ENCODE data around the gene LIPT1.
"Not testable (repeated sequence)": the region's sequence is repeated elsewhere in the genome, so short reads cannot be mapped to it uniquely, and the experiment has no call there.

LIPT1 gene

GRCh38 chr2:99192364-99192763 is 37.6 kb downstream of the LIPT1 start:
- ATAC-seq: not testable (repeated sequence)
- TF ChIP-seq ZNF8 (CRISPR knock-in tag; IDR thresholded peaks at IDR 0.05): peak; percentile 66

DNA sequence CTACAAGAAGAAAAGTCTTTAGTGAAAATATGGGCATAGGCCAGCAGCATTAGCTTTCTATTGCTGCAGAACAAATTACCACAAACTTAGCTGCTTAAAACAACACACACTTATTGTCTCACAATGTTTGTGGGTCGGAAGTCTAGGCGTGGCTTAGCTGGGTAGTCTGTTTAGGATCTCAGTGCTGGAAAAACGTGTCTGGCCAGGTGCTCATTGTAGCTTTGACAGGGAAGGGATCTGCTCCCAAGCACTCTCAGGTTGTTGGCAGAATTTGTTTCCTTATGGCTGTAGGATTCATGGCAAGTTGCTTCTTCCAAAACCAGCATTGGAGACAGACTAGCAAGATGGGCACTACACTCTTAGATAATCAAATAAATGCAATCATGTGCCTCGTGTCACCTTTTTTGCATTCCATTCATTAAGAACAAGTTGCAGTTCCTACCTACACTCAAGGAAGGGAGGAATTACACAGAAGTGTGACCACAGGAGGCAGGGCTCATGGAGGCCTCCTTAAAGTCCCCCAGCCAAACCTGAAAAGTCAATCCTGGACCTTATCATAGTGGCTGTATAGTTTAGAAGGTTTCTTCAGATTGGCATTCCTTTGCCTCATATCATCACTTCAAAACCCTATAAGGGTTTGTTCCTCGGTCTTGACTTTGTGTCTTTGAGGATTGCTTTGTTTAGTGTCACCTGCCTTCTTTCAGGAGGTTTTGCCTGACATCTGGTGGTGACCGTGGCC is 43.5 kb downstream of the LIPT1 start:
- no peak for TF ChIP-seq ESRRG (CRISPR knock-in tag; IDR thresholded peaks at IDR 0.05)
- no peak for TF ChIP-seq POU6F1 (CRISPR knock-in tag; IDR thresholded peaks at IDR 0.05; ENCODE audit: borderline replicate concordance, low read depth)
- no peak for TF ChIP-seq PPARA (CRISPR knock-in tag; IDR thresholded peaks at IDR 0.05; ENCODE audit: borderline replicate concordance)
- no peak for TF ChIP-seq GLIS3 (CRISPR knock-in tag; IDR thresholded peaks at IDR 0.05)
- no peak for ATAC-seq

- TF ChIP-seq ZFP3 (CRISPR knock-in tag; IDR thresholded peaks at IDR 0.05) (no peak), ISL1 (CRISPR knock-in tag; IDR thresholded peaks at IDR 0.05) (no peak), CSDC2 (CRISPR knock-in tag; IDR thresholded peaks at IDR 0.05) (no peak), TCF4 (CRISPR knock-in tag; IDR thresholded peaks at IDR 0.05; ENCODE audit: borderline replicate concordance) (no peak), CSRNP3 (CRISPR knock-in tag; IDR thresholded peaks at IDR 0.05) (no peak), GLIS3 (CRISPR knock-in tag; IDR thresholded peaks at IDR 0.05) (no peak), PATZ1 (CRISPR knock-in tag; IDR thresholded peaks at IDR 0.05; ENCODE audit: borderline replicate concordance) (no peak), RARB (CRISPR knock-in tag; IDR thresholded peaks at IDR 0.05) (no peak), ZNF8 (CRISPR knock-in tag; IDR thresholded peaks at IDR 0.05) (no peak), ZC3H10 (CRISPR knock-in tag; IDR thresholded peaks at IDR 0.05) (no peak), TOX (CRISPR knock-in tag; IDR thresholded peaks at IDR 0.05; ENCODE audit: borderline replicate concordance) (no peak), ZNF565 (CRISPR knock-in tag; conservative IDR thresholded peaks at IDR 0.05; ENCODE audit: low read depth) (no peak), ZNF70 (CRISPR knock-in tag; IDR thresholded peaks at IDR 0.05) (no peak), SNAI2 (CRISPR knock-in tag; IDR thresholded peaks at IDR 0.05) (no peak)
- TF ChIP-seq, protein P1, sequence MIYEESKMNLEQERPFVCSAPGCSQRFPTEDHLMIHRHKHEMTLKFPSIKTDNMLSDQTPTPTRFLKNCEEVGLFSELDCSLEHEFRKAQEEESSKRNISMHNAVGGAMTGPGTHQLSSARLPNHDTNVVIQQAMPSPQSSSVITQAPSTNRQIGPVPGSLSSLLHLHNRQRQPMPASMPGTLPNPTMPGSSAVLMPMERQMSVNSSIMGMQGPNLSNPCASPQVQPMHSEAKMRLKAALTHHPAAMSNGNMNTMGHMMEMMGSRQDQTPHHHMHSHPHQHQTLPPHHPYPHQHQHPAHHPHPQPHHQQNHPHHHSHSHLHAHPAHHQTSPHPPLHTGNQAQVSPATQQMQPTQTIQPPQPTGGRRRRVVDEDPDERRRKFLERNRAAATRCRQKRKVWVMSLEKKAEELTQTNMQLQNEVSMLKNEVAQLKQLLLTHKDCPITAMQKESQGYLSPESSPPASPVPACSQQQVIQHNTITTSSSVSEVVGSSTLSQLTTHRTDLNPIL (CRISPR knock-in tag; IDR thresholded peaks at IDR 0.05; ENCODE audit: low read depth): no peak
- no peak for ATAC-seq
These were observed 45.5 kb downstream of the LIPT1 start for GRCh38 chr2:99200076-99200800.

GRCh38 chr2:99201959-99202678 is 47.4 kb downstream of the LIPT1 start:
- ATAC-seq: no peak

DNA sequence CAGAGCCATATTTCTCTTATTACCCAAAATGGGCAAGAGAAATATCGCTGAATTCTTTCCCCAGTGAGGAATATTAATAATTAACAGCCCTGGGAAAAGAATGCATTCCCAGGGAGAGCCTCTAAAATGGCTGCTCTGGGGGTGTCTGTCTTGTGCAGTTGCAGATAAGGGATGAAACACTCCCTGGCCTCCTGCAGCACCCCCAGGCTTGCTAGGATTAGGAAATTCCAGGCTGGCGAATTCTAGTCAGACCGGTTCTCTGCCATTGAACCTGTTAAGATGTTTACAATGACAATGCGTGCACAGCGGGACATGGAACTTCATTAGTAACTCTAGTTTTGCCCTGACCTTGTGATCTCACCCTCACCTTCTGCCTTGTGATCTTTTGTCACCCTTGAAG is 50.7 kb downstream of the LIPT1 start:
- TF ChIP-seq ZFP30 (CRISPR knock-in tag; IDR thresholded peaks at IDR 0.05): no peak
- TF ChIP-seq PATZ1 (CRISPR knock-in tag; IDR thresholded peaks at IDR 0.05; ENCODE audit: borderline replicate concordance): no peak
- no peak for TF ChIP-seq CSDC2 (CRISPR knock-in tag; IDR thresholded peaks at IDR 0.05)
- TF ChIP-seq CSRNP3 (CRISPR knock-in tag; IDR thresholded peaks at IDR 0.05): no peak
- TF ChIP-seq SNAI2 (CRISPR knock-in tag; IDR thresholded peaks at IDR 0.05): no peak
- TF ChIP-seq BACH2 (CRISPR knock-in tag; IDR thresholded peaks at IDR 0.05; ENCODE audit: borderline replicate concordance): no peak
- no peak for TF ChIP-seq PPARA (CRISPR knock-in tag; IDR thresholded peaks at IDR 0.05; ENCODE audit: borderline replicate concordance)
- no peak for TF ChIP-seq TCF4 (CRISPR knock-in tag; IDR thresholded peaks at IDR 0.05; ENCODE audit: borderline replicate concordance)
- TF ChIP-seq ZNF70 (CRISPR knock-in tag; IDR thresholded peaks at IDR 0.05): no peak
- no peak for TF ChIP-seq ESRRG (CRISPR knock-in tag; IDR thresholded peaks at IDR 0.05)
- no peak for TF ChIP-seq RARB (CRISPR knock-in tag; IDR thresholded peaks at IDR 0.05)
- TF ChIP-seq ZC3H10 (CRISPR knock-in tag; IDR thresholded peaks at IDR 0.05): no peak
- no peak for TF ChIP-seq ARNTL (CRISPR knock-in tag; IDR thresholded peaks at IDR 0.05; ENCODE audit: borderline replicate concordance, low read depth)
- TF ChIP-seq TOX (CRISPR knock-in tag; IDR thresholded peaks at IDR 0.05; ENCODE audit: borderline replicate concordance): no peak
- ATAC-seq: no peak

More at GRCh38 chr2:99201959-99202678, 47.4 kb downstream of the LIPT1 start:
- TF ChIP-seq SNAI2 (CRISPR knock-in tag; IDR thresholded peaks at IDR 0.05): no peak

Data from SK-N-SH treated with all-trans-retinoic acid at 6 μM for 48 hours (cell line).